Measurements from ENCODE around the gene NABP1. TPM values are rescaled to one million over a fixed set of nuclear protein-coding genes. Genes with fewer than 3 reads are reported as not detected.

NABP1 gene
- total RNA-seq, 1 experiment from 2014 or later: 3.2 TPM

DNA sequence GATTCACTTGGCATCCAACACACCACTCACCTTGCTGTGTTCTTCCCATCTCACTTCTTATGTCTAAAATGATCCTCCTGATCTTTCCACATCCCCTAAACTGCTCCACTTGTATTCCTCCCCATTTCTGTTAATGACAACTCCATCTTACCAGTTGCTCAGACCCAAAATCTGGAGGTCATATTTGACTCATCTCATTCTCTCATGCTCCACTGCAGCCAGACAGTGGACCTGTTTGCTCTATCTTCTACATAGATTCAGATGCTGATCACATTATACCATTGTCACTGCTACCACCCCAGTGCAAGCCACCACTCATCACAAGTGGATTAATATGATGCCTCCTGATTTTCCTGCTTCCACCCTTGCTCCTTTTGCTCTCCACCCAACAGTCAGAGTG, 7.9 kb upstream of the NABP1 start:
- Histone ChIP-seq H4K91ac (ENCODE audit: insufficient read length, low read depth, low read length) (no peak overlapping the region), H3K18ac (ENCODE audit: insufficient read length, low read depth, low read length) (no peak overlapping the region), H3K23ac (ENCODE audit: insufficient read length, low read depth, low read length) (no peak overlapping the region), H3K79me2 (ENCODE audit: insufficient read depth, low read length) (no peaks in the 10 kb centered on the region), H2BK120ac (ENCODE audit: low read depth, low read length, poor library complexity, severe bottlenecking) (no peak overlapping the region), H3K4ac (ENCODE audit: low read depth, low read length) (no peak overlapping the region), H2BK20ac (ENCODE audit: low read depth, low read length, poor library complexity, severe bottlenecking) (no peak overlapping the region), H3K23me2 (ENCODE audit: insufficient read length, low read depth, low read length, poor library complexity, severe bottlenecking) (no peaks in the 10 kb centered on the region), H4K8ac (replicated peaks; ENCODE audit: insufficient read length, low read depth, low read length) (no peak overlapping the region), H3K4me1 (ENCODE audit: insufficient read depth, low read length) (no peaks in the 10 kb centered on the region), H3K9me3 (ENCODE audit: control insufficient read depth, low read depth, low read length) (no peaks in the 10 kb centered on the region), H2AK5ac (ENCODE audit: insufficient read length, low read length) (no peak overlapping the region), H3K4me2 (ENCODE audit: insufficient read depth, insufficient read length, low read length) (no peak overlapping the region), H2AFZ (ENCODE audit: low read length) (no peak overlapping the region), H3K79me1 (ENCODE audit: insufficient read depth, low read depth, low read length, poor library complexity, severe bottlenecking) (no peaks in the 10 kb centered on the region), H4K20me1 (ENCODE audit: control insufficient read depth, insufficient read depth, insufficient read length) (no peaks in the 10 kb centered on the region), H2BK12ac (ENCODE audit: insufficient read length, low read depth, low read length) (no peak overlapping the region), H3K56ac (ENCODE audit: insufficient read length, low read depth, low read length) (no peak overlapping the region), H3K14ac (ENCODE audit: insufficient read depth, low read length) (no peak overlapping the region), H2BK5ac (ENCODE audit: insufficient read length, low read length) (no peak overlapping the region), H4K5ac (ENCODE audit: insufficient read length, low read depth, low read length) (no peak overlapping the region), H3K27ac (ENCODE audit: insufficient read length, low read depth, low read length) (no peak overlapping the region), H2BK15ac (ENCODE audit: low read depth, low read length) (no peak overlapping the region), H3T11ph (ENCODE audit: low read length) (no peak overlapping the region), H3K27me3 (ENCODE audit: insufficient read depth, low read length) (no peaks in the 10 kb centered on the region), H3K9ac (ENCODE audit: extremely low read depth, insufficient read length, low read length) (no peak overlapping the region)
- H3K27ac Mint-ChIP-seq: no peak overlapping the region
- no peak overlapping the region for H3K4me3 Mint-ChIP-seq
- no peaks in the 10 kb centered on the region; the same call in 1 of the 2 replicates for H3K27me3 Mint-ChIP-seq (ENCODE audit: low read depth)
- H3K36me3 Mint-ChIP-seq (ENCODE audit: insufficient read depth in 1 of 3, low read depth in 3 of 3): no peaks in the 10 kb centered on the region; a peak in 1 of 7 replicates
- no peak for DNase-seq
- no peaks in the 10 kb centered on the region for H3K4me1 Mint-ChIP-seq
- H3K9me3 Mint-ChIP-seq: no peaks in the 10 kb centered on the region; a peak in 1 of 5 replicates
- TF ChIP-seq, protein P1, sequence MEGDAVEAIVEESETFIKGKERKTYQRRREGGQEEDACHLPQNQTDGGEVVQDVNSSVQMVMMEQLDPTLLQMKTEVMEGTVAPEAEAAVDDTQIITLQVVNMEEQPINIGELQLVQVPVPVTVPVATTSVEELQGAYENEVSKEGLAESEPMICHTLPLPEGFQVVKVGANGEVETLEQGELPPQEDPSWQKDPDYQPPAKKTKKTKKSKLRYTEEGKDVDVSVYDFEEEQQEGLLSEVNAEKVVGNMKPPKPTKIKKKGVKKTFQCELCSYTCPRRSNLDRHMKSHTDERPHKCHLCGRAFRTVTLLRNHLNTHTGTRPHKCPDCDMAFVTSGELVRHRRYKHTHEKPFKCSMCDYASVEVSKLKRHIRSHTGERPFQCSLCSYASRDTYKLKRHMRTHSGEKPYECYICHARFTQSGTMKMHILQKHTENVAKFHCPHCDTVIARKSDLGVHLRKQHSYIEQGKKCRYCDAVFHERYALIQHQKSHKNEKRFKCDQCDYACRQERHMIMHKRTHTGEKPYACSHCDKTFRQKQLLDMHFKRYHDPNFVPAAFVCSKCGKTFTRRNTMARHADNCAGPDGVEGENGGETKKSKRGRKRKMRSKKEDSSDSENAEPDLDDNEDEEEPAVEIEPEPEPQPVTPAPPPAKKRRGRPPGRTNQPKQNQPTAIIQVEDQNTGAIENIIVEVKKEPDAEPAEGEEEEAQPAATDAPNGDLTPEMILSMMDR (conservative IDR thresholded peaks at IDR 0.05): no peak

Data from H9 (cell line).